Measurements from ENCODE around the gene SLC17A2.

DNA sequence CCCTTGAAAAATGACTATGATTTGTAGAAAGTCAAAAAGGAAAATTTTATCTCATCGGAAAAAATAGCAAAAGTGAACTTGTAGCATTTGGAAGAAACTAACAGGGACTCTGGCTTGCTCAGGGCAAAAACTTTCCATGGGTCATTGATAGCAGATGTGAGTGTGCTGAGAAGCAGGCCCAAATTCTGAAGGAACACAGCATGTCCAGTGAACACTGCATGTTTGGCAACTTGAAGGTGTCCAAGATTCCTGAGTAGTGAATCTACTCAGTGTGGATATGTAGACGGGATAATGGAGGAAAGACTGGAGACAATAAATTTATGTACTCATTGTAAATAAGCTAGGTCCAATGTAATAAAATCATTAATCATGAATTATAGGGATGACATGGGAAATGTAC lies 8.2 kb downstream of the SLC17A2 start:
- TF ChIP-seq, protein P1, sequence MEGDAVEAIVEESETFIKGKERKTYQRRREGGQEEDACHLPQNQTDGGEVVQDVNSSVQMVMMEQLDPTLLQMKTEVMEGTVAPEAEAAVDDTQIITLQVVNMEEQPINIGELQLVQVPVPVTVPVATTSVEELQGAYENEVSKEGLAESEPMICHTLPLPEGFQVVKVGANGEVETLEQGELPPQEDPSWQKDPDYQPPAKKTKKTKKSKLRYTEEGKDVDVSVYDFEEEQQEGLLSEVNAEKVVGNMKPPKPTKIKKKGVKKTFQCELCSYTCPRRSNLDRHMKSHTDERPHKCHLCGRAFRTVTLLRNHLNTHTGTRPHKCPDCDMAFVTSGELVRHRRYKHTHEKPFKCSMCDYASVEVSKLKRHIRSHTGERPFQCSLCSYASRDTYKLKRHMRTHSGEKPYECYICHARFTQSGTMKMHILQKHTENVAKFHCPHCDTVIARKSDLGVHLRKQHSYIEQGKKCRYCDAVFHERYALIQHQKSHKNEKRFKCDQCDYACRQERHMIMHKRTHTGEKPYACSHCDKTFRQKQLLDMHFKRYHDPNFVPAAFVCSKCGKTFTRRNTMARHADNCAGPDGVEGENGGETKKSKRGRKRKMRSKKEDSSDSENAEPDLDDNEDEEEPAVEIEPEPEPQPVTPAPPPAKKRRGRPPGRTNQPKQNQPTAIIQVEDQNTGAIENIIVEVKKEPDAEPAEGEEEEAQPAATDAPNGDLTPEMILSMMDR (IDR thresholded peaks at IDR 0.05) = no peak
- TF ChIP-seq ZFX (IDR thresholded peaks at IDR 0.05; ENCODE audit: borderline replicate concordance) = no peak
